HepG2 (cell line): ENCODE measurements around the gene ARHGAP32.

ENCODE experiments used
- CBX1 ChIP-seq: IDR thresholded peaks from one replicate; pipeline ENCODE4 v1.6.1; 2016; ENCODE audit warnings: antibody characterized with exemption, low read depth
- CTCF ChIP-seq: sonication (generic); formaldehyde crosslinking; IDR thresholded peaks from 2 replicates; pipeline ENCODE4 v1.5.0; 2020; ENCODE audit warnings: mild to moderate bottlenecking, missing genetic modification reagents, moderate library complexity
- EZH2 ChIP-seq: conservative IDR thresholded peaks from 2 replicates; pipeline ENCODE4 v1.6.1; 2012; ENCODE audit warnings: mild to moderate bottlenecking, low read depth, low read length, moderate library complexity
- HMGXB4 ChIP-seq, 2 experiments: sonication (generic) in 1 of 2; formaldehyde crosslinking in 1 of 2; IDR thresholded peaks; 2 replicates each; pipeline versions ENCODE4 v1.4.0 to v1.6.1; 2018 to 2020; ENCODE audit warnings: missing genetic modification reagents in 2 of 2, borderline replicate concordance in 1 of 2, low read depth in 1 of 2, mild to moderate bottlenecking in 1 of 2, missing biosample characterization in 1 of 2
- RAD21 ChIP-seq: fragments of 450-650 bp; formaldehyde crosslinking; IDR thresholded peaks from 2 replicates; pipeline ENCODE4 v1.5.0; 2020; ENCODE audit warnings: mild to moderate bottlenecking
- RNF2 ChIP-seq: fragments of 450-650 bp; conservative IDR thresholded peaks from 2 replicates; pipeline ENCODE4 v1.6.1; 2016; ENCODE audit warnings: low read depth
- RXRA ChIP-seq: sonication (generic); formaldehyde crosslinking; IDR thresholded peaks from 2 replicates; pipeline ENCODE4 v1.5.1; 2020; ENCODE audit warnings: missing genetic modification reagents
- SMAD1 ChIP-seq: sonication (generic); formaldehyde crosslinking; IDR thresholded peaks from 2 replicates; pipeline ENCODE4 v1.4.0; 2020; ENCODE audit warnings: missing genetic modification reagents, low read depth, mild to moderate bottlenecking, borderline replicate concordance
- SP1 ChIP-seq, 2 experiments: fragments of 450-650 bp in 1 of 2; sonication (generic) in 1 of 2; formaldehyde crosslinking in 1 of 2; IDR thresholded peaks; 2 replicates each; pipeline versions ENCODE4 v1.4.0 to v1.6.1; 2016 to 2020; ENCODE audit warnings: missing genetic modification reagents in 1 of 2
- ZFX ChIP-seq: sonication (generic); formaldehyde crosslinking; IDR thresholded peaks from 2 replicates; pipeline ENCODE4 v1.4.0; 2020; ENCODE audit warnings: mild to moderate bottlenecking, low read depth, missing genetic modification reagents, moderate library complexity
- TF ChIP-seq, protein P1 (sequence below): fragments of 450-650 bp; IDR thresholded peaks from 2 replicates; pipeline ENCODE4 v1.6.1; 2017; ENCODE audit warnings: mild to moderate bottlenecking

DNA sequence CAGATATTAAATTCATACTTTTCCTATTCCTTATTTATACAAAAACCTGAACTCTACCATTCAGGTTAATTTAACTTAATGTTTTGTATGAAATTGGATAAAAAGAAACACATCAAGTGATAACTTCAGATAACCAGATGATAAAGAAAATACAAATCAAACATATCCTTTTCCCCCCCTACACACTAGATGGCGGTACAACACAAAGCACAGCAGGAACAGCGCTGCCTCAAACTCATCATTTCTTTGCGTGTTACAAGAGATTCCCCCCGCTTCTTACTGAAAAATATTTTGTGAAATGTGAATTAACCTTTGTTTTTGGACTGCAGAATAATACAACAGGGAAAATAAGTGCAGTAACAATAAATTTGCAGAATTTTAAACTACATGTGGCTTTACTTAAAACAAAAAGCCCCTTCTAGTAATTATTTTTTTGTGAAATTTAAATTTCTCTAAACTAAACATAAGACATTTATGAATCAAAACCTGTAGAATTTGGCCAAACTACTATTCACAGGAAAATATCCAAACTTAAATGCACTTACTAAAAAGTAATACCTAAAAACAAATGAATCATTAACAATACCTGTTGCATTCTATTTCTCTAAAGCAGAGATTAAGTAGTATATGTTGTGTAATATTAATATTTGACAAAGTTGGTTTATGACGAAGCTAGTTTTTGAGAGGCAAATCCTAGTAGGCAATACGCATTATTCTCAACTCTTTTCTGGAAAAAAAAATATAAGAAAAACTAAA lies 74.4 kb downstream of the ARHGAP32 start:
- TF ChIP-seq RXRA (CRISPR knock-in tag), result no peak
- TF ChIP-seq CTCF (CRISPR knock-in tag), result peak; percentile 87
- TF ChIP-seq CBX1, result no peak
- TF ChIP-seq, protein P1, sequence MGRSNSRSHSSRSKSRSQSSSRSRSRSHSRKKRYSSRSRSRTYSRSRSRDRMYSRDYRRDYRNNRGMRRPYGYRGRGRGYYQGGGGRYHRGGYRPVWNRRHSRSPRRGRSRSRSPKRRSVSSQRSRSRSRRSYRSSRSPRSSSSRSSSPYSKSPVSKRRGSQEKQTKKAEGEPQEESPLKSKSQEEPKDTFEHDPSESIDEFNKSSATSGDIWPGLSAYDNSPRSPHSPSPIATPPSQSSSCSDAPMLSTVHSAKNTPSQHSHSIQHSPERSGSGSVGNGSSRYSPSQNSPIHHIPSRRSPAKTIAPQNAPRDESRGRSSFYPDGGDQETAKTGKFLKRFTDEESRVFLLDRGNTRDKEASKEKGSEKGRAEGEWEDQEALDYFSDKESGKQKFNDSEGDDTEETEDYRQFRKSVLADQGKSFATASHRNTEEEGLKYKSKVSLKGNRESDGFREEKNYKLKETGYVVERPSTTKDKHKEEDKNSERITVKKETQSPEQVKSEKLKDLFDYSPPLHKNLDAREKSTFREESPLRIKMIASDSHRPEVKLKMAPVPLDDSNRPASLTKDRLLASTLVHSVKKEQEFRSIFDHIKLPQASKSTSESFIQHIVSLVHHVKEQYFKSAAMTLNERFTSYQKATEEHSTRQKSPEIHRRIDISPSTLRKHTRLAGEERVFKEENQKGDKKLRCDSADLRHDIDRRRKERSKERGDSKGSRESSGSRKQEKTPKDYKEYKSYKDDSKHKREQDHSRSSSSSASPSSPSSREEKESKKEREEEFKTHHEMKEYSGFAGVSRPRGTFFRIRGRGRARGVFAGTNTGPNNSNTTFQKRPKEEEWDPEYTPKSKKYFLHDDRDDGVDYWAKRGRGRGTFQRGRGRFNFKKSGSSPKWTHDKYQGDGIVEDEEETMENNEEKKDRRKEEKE, result no peak
- TF ChIP-seq HMGXB4 (CRISPR knock-in tag; IDR thresholded peaks at IDR 0.05; ENCODE audit: borderline replicate concordance in 1 of 2, low read depth in 1 of 2), result no peak
- TF ChIP-seq RAD21 (CRISPR knock-in tag), result peak; percentile 83
- no peak for TF ChIP-seq SMAD1
- no peak for TF ChIP-seq SP1 (IDR thresholded peaks at IDR 0.05)
- no peak for TF ChIP-seq SP1 (CRISPR knock-in tag; IDR thresholded peaks at IDR 0.05)
- TF ChIP-seq ZFX (CRISPR knock-in tag), result no peak
- TF ChIP-seq EZH2, result no peak
- TF ChIP-seq RNF2, result no peak
